CD8-positive, alpha-beta memory T cell (primary cell): Measurements from ENCODE around the gene GNAO1. TPM values are rescaled to one million over a fixed set of nuclear protein-coding genes. Genes with fewer than 3 reads are reported as not detected.

Source experiments
- CTCF ChIA-PET: fragments of 350-600 bp; sonication (Branson Sonifier 250); formaldehyde crosslinking; loops from one replicate; lab custom pipeline; 2021; ENCODE audit warnings: antibody characterized with exemption; lab: Charles Lee
- POLR2A ChIA-PET: fragments of 350-600 bp; sonication (Branson Sonifier 250); formaldehyde crosslinking; loops from one replicate; lab custom pipeline; 2021; ENCODE audit warnings: antibody characterized with exemption; lab: Charles Lee
- DNase-seq, 5 donors: peaks; one replicate each; pipeline versions ENCODE4 v3.0.0 to v3.0.0-alpha.2; 2020 to 2022; ENCODE audit warnings: mixed read lengths in 1 of 5
- H3K27ac ChIP-seq: one replicate; pipeline ENCODE4 v1.7.0; 2013; ENCODE audit warnings: low read depth, mild to moderate bottlenecking, low read length, moderate library complexity
- H3K27me3 ChIP-seq: 2 replicates; pipeline ENCODE4 v1.7.0; 2013; ENCODE audit warnings: low read length, mild to moderate bottlenecking; ENCODE audit not compliant: insufficient read depth, poor library complexity, severe bottlenecking
- H3K36me3 ChIP-seq: 2 replicates; pipeline ENCODE4 v1.7.0; 2013; ENCODE audit warnings: mild to moderate bottlenecking, low read length, moderate library complexity; ENCODE audit not compliant: insufficient read depth
- H3K4me1 ChIP-seq: 2 replicates; pipeline ENCODE4 v1.7.0; 2013; ENCODE audit warnings: mild to moderate bottlenecking, low read length, moderate library complexity; ENCODE audit not compliant: insufficient read depth
- H3K4me3 ChIP-seq: 2 replicates; pipeline ENCODE4 v1.7.0; 2013; ENCODE audit warnings: mild to moderate bottlenecking, low read length
- H3K9me3 ChIP-seq: 2 replicates; pipeline ENCODE4 v1.7.0; 2013; ENCODE audit warnings: mild to moderate bottlenecking, low read length
- H3K27ac Mint-ChIP-seq, 8 donors: one replicate each; pipeline ENCODE4 v1.8.0; 2020 to 2021; ENCODE audit warnings: mixed read lengths in 8 of 8, mild to moderate bottlenecking in 6 of 8, inconsistent platforms in 3 of 8, moderate library complexity in 3 of 8
- H3K27me3 Mint-ChIP-seq, 2 donors: one replicate each; pipeline ENCODE4 v1.8.0; 2020 to 2021; ENCODE audit warnings: mixed read lengths in 2 of 2, mild to moderate bottlenecking in 1 of 2, moderate library complexity in 1 of 2
- H3K36me3 Mint-ChIP-seq, 3 donors: one replicate each; pipeline ENCODE4 v1.8.0; 2020 to 2021; ENCODE audit warnings: mixed read lengths in 3 of 3, inconsistent platforms in 1 of 3, mild to moderate bottlenecking in 1 of 3
- H3K4me1 Mint-ChIP-seq, 3 donors: one replicate each; pipeline ENCODE4 v1.8.0; 2020 to 2021; ENCODE audit warnings: mixed read lengths in 3 of 3, inconsistent platforms in 1 of 3, mild to moderate bottlenecking in 1 of 3
- H3K4me3 Mint-ChIP-seq, 7 donors: one replicate each; pipeline ENCODE4 v1.8.0; 2020 to 2021; ENCODE audit warnings: mixed read lengths in 7 of 7, mild to moderate bottlenecking in 6 of 7, moderate library complexity in 4 of 7, inconsistent platforms in 2 of 7
- H3K9me3 Mint-ChIP-seq, 5 donors: one replicate each; pipeline ENCODE4 v1.8.0; 2020 to 2022; ENCODE audit warnings: mixed read lengths in 5 of 5, mild to moderate bottlenecking in 3 of 5, moderate library complexity in 2 of 5, inconsistent platforms in 1 of 5
- polyA plus RNA-seq: library from polyadenylated mRNA; unstranded; fragments of 300-500 nt; fragmentation: Illumina TruSeq; gene quantifications from one replicate; pipeline ENCODE4 v1.2.3, GENCODE V29; 2021
- total RNA-seq, 2 experiments: library from RNA; stranded (reverse); gene quantifications; one replicate each; pipeline ENCODE4 v1.2.3, GENCODE V29; 2021

GNAO1 gene
- total and polyA plus RNA-seq, 3 experiments from 2014 or later: 0.86 to 2.5 (median 2.5) TPM

GRCh38 chr16:56345406-56346050 is 154.2 kb downstream of the GNAO1 start:
- H3K9me3 ChIP-seq: no peaks in the 10 kb centered on the region
- H3K27me3 ChIP-seq: no peaks in the 10 kb centered on the region
- peaks cover 0 to 6% (median 5%) of the 10 kb centered on the region in 3 donors for H3K36me3 Mint-ChIP-seq
- H3K4me3 ChIP-seq: no peak overlapping the region
- no peak overlapping the region for H3K27ac Mint-ChIP-seq
- peaks cover 0 to 3% of the 10 kb centered on the region in 2 donors for H3K27me3 Mint-ChIP-seq
- DNase-seq: no peak
- H3K9me3 Mint-ChIP-seq: no peaks in the 10 kb centered on the region
- ChIA-PET POLR2A (no interaction called here), CTCF (interaction anchor here (1.6 kb wide), 1 partner anchor 10 kb away, joined by 5 read pairs; no protein-coding TSS in a partner anchor)
- H3K4me3 Mint-ChIP-seq: no peak overlapping the region
- H3K4me1 Mint-ChIP-seq: no peaks in the 10 kb centered on the region
- H3K27ac ChIP-seq: no peak overlapping the region
- H3K4me1 ChIP-seq: no peaks in the 10 kb centered on the region
- no peaks in the 10 kb centered on the region for H3K36me3 ChIP-seq

- no peak overlapping the region for H3K27ac Mint-ChIP-seq
- H3K4me1 Mint-ChIP-seq: no peaks in the 10 kb centered on the region
- no peak overlapping the region for H3K27ac ChIP-seq
- no peaks in the 10 kb centered on the region for H3K4me1 ChIP-seq
- no peak overlapping the region for H3K4me3 Mint-ChIP-seq
- H3K36me3 Mint-ChIP-seq: peaks cover 0 to 3% (median 1%) of the 10 kb centered on the region in 3 donors
- H3K9me3 Mint-ChIP-seq: no peaks in the 10 kb centered on the region
- no peak for DNase-seq
- H3K9me3 ChIP-seq: no peaks in the 10 kb centered on the region
- CTCF ChIA-PET: interaction anchor here (1.7 kb wide), 1 partner anchor 10 kb away, joined by 11 read pairs; no protein-coding TSS in a partner anchor
- H3K4me3 ChIP-seq: no peak overlapping the region
- H3K27me3 ChIP-seq: no peaks in the 10 kb centered on the region
- POLR2A ChIA-PET: no interaction called here
- H3K27me3 Mint-ChIP-seq: peaks cover 0 to 3% of the 10 kb centered on the region in 2 donors
- no peaks in the 10 kb centered on the region for H3K36me3 ChIP-seq
These were observed 155.0 kb downstream of the GNAO1 start for GRCh38 chr16:56346131-56346890.

GRCh38 chr16:56347166-56347565 is 155.9 kb downstream of the GNAO1 start:
- Mint-ChIP-seq H3K4me1 (no peaks in the 10 kb centered on the region), H3K9me3 (no peaks in the 10 kb centered on the region), H3K27me3 (peaks cover 0 to 3% of the 10 kb centered on the region in 2 donors), H3K27ac (peak overlapping the region in 1 of 8 donors; percentile 63), H3K36me3 (peaks cover 0 to 3% (median 1%) of the 10 kb centered on the region in 3 donors), H3K4me3 (no peak overlapping the region)
- no peak for DNase-seq
- Histone ChIP-seq H3K9me3 (no peaks in the 10 kb centered on the region), H3K4me3 (no peak overlapping the region), H3K36me3 (no peaks in the 10 kb centered on the region), H3K4me1 (no peaks in the 10 kb centered on the region), H3K27ac (no peak overlapping the region), H3K27me3 (no peaks in the 10 kb centered on the region)
- ChIA-PET CTCF (interaction anchor here (1.7 kb wide), 1 partner anchor 9 kb away, joined by 11 read pairs; no protein-coding TSS in a partner anchor), POLR2A (no interaction called here)

- Histone ChIP-seq H3K4me3 (no peak overlapping the region), H3K27ac (no peak overlapping the region), H3K9me3 (no peaks in the 10 kb centered on the region), H3K36me3 (no peaks in the 10 kb centered on the region), H3K4me1 (no peaks in the 10 kb centered on the region), H3K27me3 (no peaks in the 10 kb centered on the region)
- ChIA-PET CTCF (interaction anchor here (1.7 kb wide), 1 partner anchor 9 kb away, joined by 11 read pairs; no protein-coding TSS in a partner anchor), POLR2A (no interaction called here)
- Mint-ChIP-seq H3K4me3 (no peak overlapping the region), H3K27ac (no peak overlapping the region), H3K27me3 (peaks cover 0 to 3% of the 10 kb centered on the region in 2 donors), H3K9me3 (no peaks in the 10 kb centered on the region), H3K36me3 (peaks cover 0 to 3% (median 0%) of the 10 kb centered on the region in 3 donors), H3K4me1 (no peaks in the 10 kb centered on the region)
- DNase-seq: peak in 1 of 5 donors; percentile 28
These were observed 156.4 kb downstream of the GNAO1 start for GRCh38 chr16:56347670-56348069.

- peaks cover 0 to 2% (median 0%) of the 10 kb centered on the region in 3 donors for H3K36me3 Mint-ChIP-seq
- no peaks in the 10 kb centered on the region for H3K27me3 ChIP-seq
- CTCF ChIA-PET: no interaction called here
- H3K4me1 Mint-ChIP-seq: no peaks in the 10 kb centered on the region
- no peak overlapping the region for H3K4me3 ChIP-seq
- no peaks in the 10 kb centered on the region for H3K9me3 ChIP-seq
- peak overlapping the region in 1 of 7 donors; percentile 23 for H3K4me3 Mint-ChIP-seq
- no peaks in the 10 kb centered on the region for H3K36me3 ChIP-seq
- peak overlapping the region in 1 of 8 donors; percentile 27 for H3K27ac Mint-ChIP-seq
- no peak overlapping the region for H3K27ac ChIP-seq
- DNase-seq: peak in 1 of 5 donors; percentile 34
- POLR2A ChIA-PET: no interaction called here
- H3K27me3 Mint-ChIP-seq: peaks cover 0 to 3% of the 10 kb centered on the region in 2 donors
- H3K9me3 Mint-ChIP-seq: no peaks in the 10 kb centered on the region
- no peaks in the 10 kb centered on the region for H3K4me1 ChIP-seq
These were observed 157.1 kb downstream of the GNAO1 start for GRCh38 chr16:56348168-56349085.

- CTCF ChIA-PET: no interaction called here
- Mint-ChIP-seq H3K27me3 (peaks cover 0 to 3% of the 10 kb centered on the region in 2 donors), H3K27ac (no peak overlapping the region), H3K36me3 (no peaks in the 10 kb centered on the region), H3K4me1 (no peaks in the 10 kb centered on the region), H3K4me3 (peak overlapping the region in 1 of 7 donors; percentile 23), H3K9me3 (no peaks in the 10 kb centered on the region)
- Histone ChIP-seq H3K4me3 (no peak overlapping the region), H3K36me3 (no peaks in the 10 kb centered on the region), H3K27ac (no peak overlapping the region), H3K27me3 (no peaks in the 10 kb centered on the region), H3K4me1 (no peaks in the 10 kb centered on the region), H3K9me3 (no peaks in the 10 kb centered on the region)
- DNase-seq: peak in 1 of 5 donors; percentile 29
- POLR2A ChIA-PET: no interaction called here
These were observed 157.8 kb downstream of the GNAO1 start for GRCh38 chr16:56349086-56349415.

GRCh38 chr16:56349711-56350161 is 158.4 kb downstream of the GNAO1 start:
- Mint-ChIP-seq H3K4me3 (no peak overlapping the region), H3K4me1 (no peaks in the 10 kb centered on the region), H3K36me3 (no peaks in the 10 kb centered on the region), H3K27ac (no peak overlapping the region), H3K9me3 (no peaks in the 10 kb centered on the region), H3K27me3 (peaks cover 0 to 3% of the 10 kb centered on the region in 2 donors)
- CTCF ChIA-PET: no interaction called here
- DNase-seq: no peak
- POLR2A ChIA-PET: no interaction called here
- Histone ChIP-seq H3K27me3 (no peaks in the 10 kb centered on the region), H3K4me3 (no peak overlapping the region), H3K27ac (no peak overlapping the region), H3K9me3 (no peaks in the 10 kb centered on the region), H3K4me1 (no peaks in the 10 kb centered on the region), H3K36me3 (no peaks in the 10 kb centered on the region)
